Mesendoderm (in vitro differentiated cells): ENCODE measurements around the gene PPP1R10.

ENCODE experiments used
- DNase-seq: peaks from one replicate; pipeline ENCODE4 v3.0.0; 2013
- H2AK5ac ChIP-seq: 2 replicates; pipeline ENCODE4 v1.6.1; 2013; ENCODE audit warnings: low read length, inconsistent platforms
- H2BK120ac ChIP-seq: 2 replicates; pipeline ENCODE4 v1.6.1; 2013; ENCODE audit warnings: low read depth, mild to moderate bottlenecking, low read length, moderate library complexity, mixed read lengths
- H2BK15ac ChIP-seq: replicated peaks from 2 replicates; pipeline ENCODE4 v1.6.1; 2013; ENCODE audit warnings: low read depth, mild to moderate bottlenecking, moderate library complexity
- H2BK5ac ChIP-seq: 2 replicates; pipeline ENCODE4 v1.6.1; 2013; ENCODE audit warnings: low read length, inconsistent platforms
- H3K18ac ChIP-seq: 2 replicates; pipeline ENCODE4 v1.6.1; 2013; ENCODE audit warnings: mild to moderate bottlenecking, low read length, mixed read lengths
- H3K23ac ChIP-seq: one replicate; pipeline ENCODE4 v1.6.1; 2013; ENCODE audit warnings: low read length
- H3K27ac ChIP-seq: 2 replicates; pipeline ENCODE4 v1.5.1; 2013; ENCODE audit warnings: low read depth, mild to moderate bottlenecking, inconsistent platforms, low read length, moderate library complexity
- H3K27me3 ChIP-seq: 2 replicates; pipeline ENCODE4 v1.6.1; 2013; ENCODE audit warnings: low read length, control low read depth, mild to moderate bottlenecking, inconsistent platforms; ENCODE audit not compliant: insufficient read depth, poor library complexity
- H3K36me3 ChIP-seq: 2 replicates; pipeline ENCODE4 v1.6.1; 2013; ENCODE audit warnings: low read length, inconsistent platforms; ENCODE audit not compliant: control insufficient read depth, insufficient read depth
- H3K4ac ChIP-seq: one replicate; pipeline ENCODE4 v1.6.1; 2013; ENCODE audit warnings: low read depth, mild to moderate bottlenecking, low read length, moderate library complexity
- H3K4me1 ChIP-seq: 2 replicates; pipeline ENCODE4 v1.6.1; 2013; ENCODE audit warnings: low read depth, low read length, inconsistent platforms; ENCODE audit not compliant: control insufficient read depth
- H3K4me2 ChIP-seq: 2 replicates; pipeline ENCODE4 v1.6.1; 2013; ENCODE audit warnings: low read length
- H3K4me3 ChIP-seq: 2 replicates; pipeline ENCODE4 v1.5.1; 2013; ENCODE audit warnings: mild to moderate bottlenecking, low read length
- H3K56ac ChIP-seq: one replicate; pipeline ENCODE4 v1.6.1; 2013; ENCODE audit warnings: low read length
- H3K79me1 ChIP-seq: 2 replicates; pipeline ENCODE4 v1.6.1; 2013; ENCODE audit warnings: low read length, inconsistent platforms
- H3K79me2 ChIP-seq: 2 replicates; pipeline ENCODE4 v1.6.1; 2013; ENCODE audit warnings: mild to moderate bottlenecking, low read length; ENCODE audit not compliant: control insufficient read depth, insufficient read depth
- H3K9ac ChIP-seq: 2 replicates; pipeline ENCODE4 v1.6.1; 2013; ENCODE audit warnings: low read length, inconsistent platforms
- H4K5ac ChIP-seq: one replicate; pipeline ENCODE4 v1.6.1; 2013; ENCODE audit warnings: low read length
- H4K8ac ChIP-seq: one replicate; pipeline ENCODE4 v1.6.1; 2013; ENCODE audit warnings: low read depth, mild to moderate bottlenecking, control low read depth, low read length, moderate library complexity
- WGBS: extraction: QIAGEN DNeasy Blood & Tissue Kit; methylation state at CpG from one replicate; pipeline ENCODE4 v1.1.7; 2013; ENCODE audit warnings: low lambda C conversion rate, missing lambda C conversion rate; ENCODE audit not compliant: insufficient coverage; ENCODE audit errors: extremely low coverage; 5-methylcytosine and 5-hydroxymethylcytosine counted together

The PPP1R10 gene

DNA sequence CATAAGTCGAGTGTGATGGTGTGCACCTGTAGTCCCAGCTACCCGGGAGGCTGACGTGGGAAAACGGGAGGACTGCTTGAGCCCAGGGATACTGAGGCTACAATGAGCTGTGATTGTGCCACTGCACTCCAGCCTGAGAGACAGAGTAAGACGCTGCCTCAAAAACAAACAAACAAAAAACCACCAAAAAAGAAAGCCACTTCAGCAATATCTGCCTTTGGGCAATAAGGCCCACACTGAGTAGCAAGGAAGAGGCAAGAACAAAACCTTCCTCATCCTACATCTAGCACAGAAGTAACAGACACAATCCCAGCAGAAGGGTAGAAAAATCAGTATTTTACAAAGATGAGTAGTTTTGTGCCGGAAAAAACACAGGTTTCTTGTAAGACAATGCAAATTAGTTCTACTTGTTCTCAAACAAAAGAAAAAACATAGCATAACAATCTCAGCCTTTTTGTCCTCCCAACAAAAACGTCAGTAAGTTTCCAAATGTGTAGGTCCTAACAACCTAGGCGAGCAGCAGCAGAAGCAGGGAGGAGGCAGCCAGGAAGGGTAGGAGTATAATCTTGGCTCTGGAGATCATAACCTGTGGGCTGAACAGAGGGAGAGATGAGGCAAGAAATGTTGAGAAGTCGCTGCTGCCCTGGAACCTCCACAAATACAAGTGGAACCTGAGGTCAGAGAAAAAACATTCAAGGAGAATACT, 5.7 kb downstream of the PPP1R10 start:
- Histone ChIP-seq H3K79me1 (peaks cover 5% of the 10 kb centered on the region), H2AK5ac (no peak overlapping the region), H3K18ac (no peak overlapping the region), H3K27me3 (no peaks in the 10 kb centered on the region), H3K4me3 (no peak overlapping the region), H4K8ac (no peak overlapping the region), H3K4me2 (no peak overlapping the region), H3K9ac (no peak overlapping the region), H3K23ac (no peak overlapping the region), H3K56ac (no peak overlapping the region), H3K27ac (no peak overlapping the region), H3K4ac (no peak overlapping the region), H2BK15ac (no peak overlapping the region), H3K79me2 (peaks cover 5% of the 10 kb centered on the region), H3K4me1 (peaks cover 3% of the 10 kb centered on the region), H2BK120ac (no peak overlapping the region), H2BK5ac (no peak overlapping the region), H4K5ac (no peak overlapping the region), H3K36me3 (peaks cover 11% of the 10 kb centered on the region)
- DNase-seq, result no peak
- WGBS, result no CpG with 5 or more reads among the region's 9 CpGs

DNA sequence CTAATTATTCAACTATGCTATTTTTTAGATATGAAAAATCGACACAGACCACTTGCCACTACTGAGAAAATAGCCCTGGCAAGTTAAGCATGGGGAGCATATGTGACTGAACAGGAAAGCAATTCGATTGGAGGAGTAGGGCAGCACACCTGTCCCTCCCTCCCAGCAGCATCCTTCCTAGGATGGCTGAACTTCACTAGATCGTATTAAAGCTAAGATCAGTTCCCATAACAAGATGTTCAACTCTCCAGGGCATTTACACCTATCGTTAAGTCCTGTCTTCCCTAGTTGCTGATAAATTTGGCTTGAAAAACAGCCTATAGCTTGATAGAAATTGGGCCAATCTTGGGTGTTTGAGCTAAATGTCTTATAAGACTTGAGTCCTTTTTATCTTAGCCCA, 7.0 kb downstream of the PPP1R10 start:
- Histone ChIP-seq H2BK120ac (no peak overlapping the region), H3K27ac (no peak overlapping the region), H3K4ac (no peak overlapping the region), H2BK15ac (no peak overlapping the region), H4K5ac (no peak overlapping the region), H3K4me2 (no peak overlapping the region), H2AK5ac (no peak overlapping the region), H3K4me1 (peaks cover 3% of the 10 kb centered on the region), H4K8ac (no peak overlapping the region), H3K27me3 (no peaks in the 10 kb centered on the region), H3K79me1 (peaks cover 6% of the 10 kb centered on the region), H3K9ac (no peak overlapping the region), H3K4me3 (no peak overlapping the region), H3K18ac (no peak overlapping the region), H3K56ac (no peak overlapping the region), H2BK5ac (no peak overlapping the region), H3K79me2 (no peaks in the 10 kb centered on the region), H3K36me3 (peaks cover 18% of the 10 kb centered on the region), H3K23ac (no peak overlapping the region)
- no peak for DNase-seq
- WGBS, result no CpG with 5 or more reads among the region's 4 CpGs

DNA sequence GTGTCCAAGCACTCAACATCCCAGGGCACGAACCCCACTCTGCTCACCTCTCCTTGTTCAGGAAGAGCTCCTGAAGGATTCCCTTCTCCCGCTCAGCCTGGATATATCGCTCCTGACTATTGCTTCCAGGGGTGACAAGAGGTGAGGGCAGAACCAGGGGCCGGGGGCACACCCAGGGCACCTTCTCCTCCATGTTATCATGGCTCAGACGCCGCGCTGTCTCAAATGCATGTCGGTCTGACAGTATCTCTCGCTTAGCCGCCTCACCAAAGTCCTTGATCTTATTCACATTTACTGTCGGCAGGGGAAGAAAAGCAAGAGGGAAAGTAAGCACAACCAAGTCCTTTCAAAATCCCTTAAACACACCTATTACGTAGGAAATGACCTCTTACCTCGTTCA, 13.1 kb downstream of the PPP1R10 start:
- H3K56ac ChIP-seq, result no peak overlapping the region
- H2BK120ac ChIP-seq, result no peak overlapping the region
- no peak overlapping the region for H4K8ac ChIP-seq
- no peaks in the 10 kb centered on the region for H3K27me3 ChIP-seq
- peaks cover 2% of the 10 kb centered on the region for H3K79me1 ChIP-seq
- H3K9ac ChIP-seq, result no peak overlapping the region
- no peak overlapping the region for H2AK5ac ChIP-seq
- H3K23ac ChIP-seq, result no peak overlapping the region
- H3K18ac ChIP-seq, result no peak overlapping the region
- no peaks in the 10 kb centered on the region for H3K4me1 ChIP-seq
- no peak overlapping the region for H2BK5ac ChIP-seq
- H3K36me3 ChIP-seq, result peaks cover 41% of the 10 kb centered on the region
- H3K4me3 ChIP-seq, result no peak overlapping the region
- no peaks in the 10 kb centered on the region for H3K79me2 ChIP-seq
- WGBS, result no CpG with 5 or more reads among the region's 13 CpGs
- no peak overlapping the region for H2BK15ac ChIP-seq
- no peak overlapping the region for H3K4ac ChIP-seq
- no peak overlapping the region for H4K5ac ChIP-seq
- no peak for DNase-seq
- no peak overlapping the region for H3K4me2 ChIP-seq
- no peak overlapping the region for H3K27ac ChIP-seq

GRCh38 chr6:30601815-30602641, 15.0 kb downstream of the PPP1R10 start:
- H2BK5ac ChIP-seq, result no peak overlapping the region
- no peak overlapping the region for H4K5ac ChIP-seq
- H3K4me3 ChIP-seq, result no peak overlapping the region
- H2BK120ac ChIP-seq, result no peak overlapping the region
- WGBS, result no CpG with 5 or more reads among the region's 39 CpGs
- H3K18ac ChIP-seq, result no peak overlapping the region
- no peak overlapping the region for H2AK5ac ChIP-seq
- no peak overlapping the region for H3K4ac ChIP-seq
- H3K27me3 ChIP-seq, result no peaks in the 10 kb centered on the region
- H3K79me2 ChIP-seq, result no peaks in the 10 kb centered on the region
- H3K56ac ChIP-seq, result no peak overlapping the region
- no peak for DNase-seq
- H3K4me2 ChIP-seq, result no peak overlapping the region
- no peak overlapping the region for H4K8ac ChIP-seq
- H3K36me3 ChIP-seq, result peaks cover 39% of the 10 kb centered on the region
- no peaks in the 10 kb centered on the region for H3K4me1 ChIP-seq
- H3K79me1 ChIP-seq, result peaks cover 2% of the 10 kb centered on the region
- H2BK15ac ChIP-seq, result no peak overlapping the region
- no peak overlapping the region for H3K23ac ChIP-seq
- H3K27ac ChIP-seq, result no peak overlapping the region
- H3K9ac ChIP-seq, result no peak overlapping the region

DNA sequence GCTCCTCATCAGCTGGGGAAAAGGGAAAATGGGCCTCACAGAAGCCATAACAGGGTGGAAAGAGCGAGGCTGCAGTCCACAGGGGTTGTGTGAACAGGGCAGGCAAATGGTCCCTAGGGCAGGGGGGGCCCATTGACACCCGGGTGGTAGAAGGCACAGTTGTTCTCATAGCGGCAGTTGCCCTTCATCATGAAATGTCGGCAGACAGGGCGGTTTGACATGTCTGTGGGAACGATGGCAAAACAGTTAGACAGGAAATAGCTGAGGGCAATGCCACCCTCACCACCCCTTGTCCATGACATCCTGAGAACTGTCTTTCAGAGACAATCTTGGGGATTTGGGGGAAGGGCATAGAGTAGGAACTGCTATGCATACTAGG, 15.6 kb downstream of the PPP1R10 start:
- Histone ChIP-seq H3K4ac (no peak overlapping the region), H3K23ac (no peak overlapping the region), H3K9ac (no peak overlapping the region), H2BK5ac (no peak overlapping the region), H3K27me3 (no peaks in the 10 kb centered on the region), H3K4me3 (no peak overlapping the region), H4K8ac (no peak overlapping the region), H3K79me2 (no peaks in the 10 kb centered on the region), H3K36me3 (peaks cover 37% of the 10 kb centered on the region), H3K79me1 (peaks cover 2% of the 10 kb centered on the region), H3K56ac (no peak overlapping the region), H3K27ac (no peak overlapping the region), H2BK120ac (no peak overlapping the region), H3K4me2 (no peak overlapping the region), H3K4me1 (no peaks in the 10 kb centered on the region), H4K5ac (no peak overlapping the region), H2AK5ac (no peak overlapping the region), H2BK15ac (no peak overlapping the region), H3K18ac (no peak overlapping the region)
- no CpG with 5 or more reads among the region's 6 CpGs for WGBS
- no peak for DNase-seq
